Stimulated activated CD8-positive, alpha-beta memory T cell treated with anti-CD3 and anti-CD28 coated beads, Interleukin-12 subunit alpha, Interleukin-12 subunit beta, amount 100 ng/mL, for 24 hours (primary cell): ENCODE data around the gene DHRS7B.

Source experiments
- DNase-seq: peaks from one replicate; pipeline ENCODE4 v3.0.0-alpha.2; 2020; ENCODE audit errors: extremely low read depth

Gene DHRS7B

DNA sequence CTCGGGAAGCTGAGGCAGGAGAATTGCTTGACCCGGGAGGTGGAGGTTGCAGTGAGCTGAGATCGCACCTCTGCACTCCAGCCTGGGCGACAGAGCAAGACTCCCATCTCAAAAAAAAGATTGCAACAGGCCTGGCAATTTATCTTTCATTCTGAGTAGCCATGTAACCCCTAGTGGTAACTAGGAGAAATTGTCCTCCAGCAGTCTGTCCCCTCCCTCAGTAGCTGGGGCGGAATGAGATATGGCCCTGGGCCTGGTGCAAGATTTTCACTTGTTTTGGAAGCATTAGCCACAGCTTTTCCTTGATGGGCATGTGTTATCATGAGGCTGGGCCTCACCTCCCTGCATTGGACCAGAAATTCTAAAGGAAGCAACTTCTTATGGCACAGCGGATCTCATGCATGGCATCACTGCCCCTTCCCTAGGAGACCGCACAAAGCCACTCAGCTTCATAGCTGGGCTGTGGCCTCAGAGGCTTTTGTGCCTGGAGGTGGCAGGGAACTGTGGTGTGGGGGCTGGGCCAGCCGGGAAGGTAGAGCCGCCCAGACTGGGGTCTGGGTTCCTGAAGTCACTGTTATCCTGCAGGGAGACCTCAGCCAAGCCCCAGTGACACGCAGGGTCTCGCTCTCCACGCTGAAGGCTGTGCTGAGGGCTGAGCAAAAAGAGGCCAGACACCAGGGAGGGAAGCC lies 113.1 kb downstream of the DHRS7B start:
- DNase-seq = no peak

DNA sequence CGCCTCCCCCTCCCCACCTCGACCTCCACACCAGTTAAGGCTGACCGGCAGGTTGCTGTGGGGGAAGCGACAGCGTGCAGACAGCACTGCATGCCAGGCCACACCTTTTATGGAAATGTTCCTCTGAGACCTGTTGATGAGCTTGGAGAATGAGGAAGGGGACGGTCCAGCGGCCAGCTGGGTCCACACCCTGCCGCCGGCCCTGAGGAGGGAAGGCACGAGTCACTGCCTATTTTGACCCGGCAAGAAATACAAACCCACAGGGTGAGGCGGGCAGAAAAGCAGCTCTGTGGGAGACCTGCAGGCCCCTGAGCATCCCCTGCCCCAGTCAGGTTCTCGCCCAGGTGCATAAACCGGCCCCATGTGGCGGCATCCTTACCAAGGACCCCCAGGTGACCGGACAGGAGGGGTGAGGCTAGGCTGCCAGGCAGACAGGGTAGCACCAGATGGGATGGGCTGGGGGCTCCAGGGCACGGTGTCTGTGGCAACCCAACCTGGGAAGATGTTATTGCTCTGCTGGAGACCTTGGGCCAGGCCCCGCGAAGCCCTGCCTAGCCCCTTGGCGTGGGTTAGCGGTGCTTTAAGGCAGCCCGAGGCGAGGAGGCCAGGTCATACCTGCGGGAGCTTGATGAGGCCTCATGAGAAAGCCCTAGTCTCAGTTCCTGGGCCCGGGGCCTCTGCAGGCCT lies 113.7 kb downstream of the DHRS7B start:
- DNase-seq = no peak
